GM21367 (cell line): ENCODE measurements around the gene CCDC159.
"Not testable (repeated sequence)": the region's sequence is repeated elsewhere in the genome, so short reads cannot be mapped to it uniquely, and the experiment has no call there.

Source experiments
- ATAC-seq: cut with Tn5 transposase; IDR thresholded peaks from one replicate; pipeline ENCODE4 v1.9.1; 2021; ENCODE audit not compliant: unreplicated experiment

CCDC159 gene, protein sequence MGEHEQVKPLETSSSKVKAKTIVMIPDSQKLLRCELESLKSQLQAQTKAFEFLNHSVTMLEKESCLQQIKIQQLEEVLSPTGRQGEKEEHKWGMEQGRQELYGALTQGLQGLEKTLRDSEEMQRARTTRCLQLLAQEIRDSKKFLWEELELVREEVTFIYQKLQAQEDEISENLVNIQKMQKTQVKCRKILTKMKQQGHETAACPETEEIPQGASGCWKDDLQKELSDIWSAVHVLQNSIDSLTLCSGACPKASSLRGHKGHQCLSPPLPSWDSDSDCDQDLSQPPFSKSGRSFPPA

DNA sequence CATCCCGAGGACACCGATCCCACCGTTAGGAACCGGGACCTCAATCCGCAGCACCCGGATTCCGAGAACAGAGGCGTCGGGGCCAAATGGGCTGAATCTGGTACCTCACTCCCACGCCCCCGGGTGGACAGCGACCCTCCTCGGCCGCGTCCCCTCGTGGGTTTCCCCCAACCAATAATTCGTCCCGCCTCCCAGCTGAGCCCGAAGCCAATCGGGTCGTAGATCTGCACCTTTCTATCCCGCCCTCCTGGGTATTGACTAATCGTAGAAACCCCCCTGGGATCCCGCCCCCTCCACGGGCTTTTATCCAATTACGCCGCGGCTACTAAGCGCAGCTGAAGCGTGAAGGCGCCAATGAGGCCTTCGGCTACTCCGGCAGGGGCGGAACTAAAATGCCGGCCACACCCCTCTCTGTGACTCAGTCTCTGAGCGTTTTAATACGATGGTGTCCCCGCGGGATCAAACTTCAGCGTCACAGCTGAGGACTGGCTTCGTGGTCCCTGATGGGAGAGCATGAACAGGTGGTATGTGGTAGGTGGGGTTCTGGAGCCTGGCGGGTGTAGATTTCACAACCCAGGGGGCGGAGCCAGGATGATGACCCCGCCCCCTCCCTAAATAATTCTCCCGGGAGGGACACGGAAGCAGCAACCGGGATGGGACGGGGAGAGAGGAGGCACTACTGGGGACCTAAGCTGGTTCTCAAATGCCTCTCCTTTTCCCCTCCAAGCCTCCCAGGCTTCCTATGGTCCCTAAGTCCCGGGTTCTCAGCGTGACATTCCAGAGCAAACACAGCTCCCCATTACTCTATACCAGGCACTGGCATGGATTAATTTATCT, at the start of gene CCDC159, which contains the start of gene TMEM205:
TSS of gene CCDC159 (plus strand) at position 416 of the 837 bp plus-strand sequence. CDS start at position 504, 88 bp downstream.
TSS of gene TMEM205 (minus strand) at position 165 of the 837 bp plus-strand sequence. CDS start 649 bp downstream, outside the sequence.
- peak; percentile 78 for ATAC-seq

DNA sequence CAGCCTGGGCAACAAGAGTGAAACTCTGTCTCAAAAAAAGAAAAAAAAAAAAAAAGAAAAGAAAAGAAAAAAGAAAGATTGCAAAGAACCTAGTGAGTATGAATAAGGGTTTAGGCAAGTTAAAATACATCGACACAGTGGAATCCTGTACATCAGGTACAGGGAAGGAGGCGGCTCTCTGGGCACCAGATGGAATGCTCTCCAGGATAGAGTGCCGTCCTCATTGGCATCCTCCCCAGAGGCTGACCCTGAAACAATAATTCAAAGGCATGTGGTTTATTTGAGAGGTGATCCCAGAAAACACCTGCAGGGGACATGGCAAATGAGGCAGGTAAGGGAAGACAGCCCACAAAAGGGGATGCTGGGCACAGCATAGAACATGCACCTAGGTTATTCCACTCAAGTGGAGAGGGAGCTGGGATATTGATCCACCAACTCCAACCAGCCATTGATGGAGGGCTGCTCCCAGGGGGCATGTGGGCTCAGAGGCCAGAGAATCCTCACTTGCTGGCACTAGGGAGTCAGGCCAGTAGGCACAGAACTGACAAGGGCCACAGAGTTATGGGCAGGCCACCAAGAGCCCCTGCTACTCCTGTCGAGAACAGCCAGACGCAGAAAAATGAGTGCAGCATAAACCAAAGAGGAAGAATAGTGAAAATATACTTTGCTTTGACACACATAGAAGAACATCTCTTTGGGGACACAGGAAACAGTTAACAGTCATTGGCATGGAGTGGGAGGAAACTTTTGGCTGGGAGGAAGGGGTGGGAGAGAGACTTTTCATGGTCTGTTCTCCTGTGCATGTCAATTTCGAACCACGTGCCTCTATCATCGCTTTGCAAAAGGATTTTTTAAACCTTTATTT, 46.1 kb upstream of the CCDC159 start:
- ATAC-seq = no peak

DNA sequence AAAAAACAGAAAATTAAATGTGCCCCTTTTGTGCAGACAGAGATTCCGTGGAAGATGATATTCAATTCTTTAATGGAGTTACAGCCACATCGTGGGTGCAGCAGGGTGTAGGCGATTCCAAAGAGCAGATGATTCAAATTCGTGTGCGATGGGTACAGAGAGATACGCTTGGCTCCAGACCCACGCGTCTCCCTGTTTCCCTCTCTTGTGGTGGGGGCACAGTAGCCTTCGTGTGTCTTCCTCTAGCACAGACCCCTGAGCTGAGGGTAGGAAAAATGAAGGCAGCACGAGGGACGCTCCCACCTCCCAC, 45.6 kb upstream of the CCDC159 start:
- no peak for ATAC-seq

DNA sequence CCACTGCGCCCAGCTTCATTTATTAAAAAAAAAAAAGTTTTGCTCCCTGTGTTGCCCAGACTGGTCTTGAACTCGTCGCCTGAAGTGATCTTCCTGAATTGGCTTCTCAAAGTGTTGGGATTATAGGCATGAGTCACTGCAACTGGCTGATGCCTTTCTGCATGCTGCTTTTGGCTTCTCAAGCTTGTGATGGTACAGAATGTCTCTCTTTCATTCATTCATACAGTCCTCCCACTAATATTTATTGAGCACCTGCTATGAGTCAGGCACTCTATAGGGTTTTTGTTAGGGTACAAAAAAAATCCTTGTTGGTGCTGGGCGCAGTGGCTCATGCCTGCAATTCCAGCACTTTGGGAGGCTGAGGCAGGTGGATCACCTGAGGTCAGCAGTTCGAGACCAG, 41.4 kb upstream of the CCDC159 start:
- no peak for ATAC-seq

DNA sequence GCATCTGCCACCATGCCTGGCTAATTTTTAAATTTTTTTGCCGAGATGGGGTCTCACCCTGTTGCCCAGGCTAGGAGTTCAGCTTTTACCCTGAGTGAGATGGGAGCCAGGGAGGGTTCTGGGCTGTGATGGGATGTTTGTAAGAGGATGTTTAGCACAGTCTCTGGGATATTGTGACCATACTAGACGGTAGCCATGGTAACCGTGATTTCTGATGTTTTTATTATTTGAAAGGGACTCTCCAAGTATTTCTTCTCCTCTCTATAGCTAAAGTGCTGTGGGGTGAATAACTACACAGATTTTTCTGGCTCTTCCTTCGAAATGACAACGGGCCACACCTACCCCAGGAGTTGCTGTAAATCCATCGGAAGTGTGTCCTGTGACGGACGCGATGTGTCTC, 40.0 kb upstream of the CCDC159 start:
- ATAC-seq = no peak

DNA sequence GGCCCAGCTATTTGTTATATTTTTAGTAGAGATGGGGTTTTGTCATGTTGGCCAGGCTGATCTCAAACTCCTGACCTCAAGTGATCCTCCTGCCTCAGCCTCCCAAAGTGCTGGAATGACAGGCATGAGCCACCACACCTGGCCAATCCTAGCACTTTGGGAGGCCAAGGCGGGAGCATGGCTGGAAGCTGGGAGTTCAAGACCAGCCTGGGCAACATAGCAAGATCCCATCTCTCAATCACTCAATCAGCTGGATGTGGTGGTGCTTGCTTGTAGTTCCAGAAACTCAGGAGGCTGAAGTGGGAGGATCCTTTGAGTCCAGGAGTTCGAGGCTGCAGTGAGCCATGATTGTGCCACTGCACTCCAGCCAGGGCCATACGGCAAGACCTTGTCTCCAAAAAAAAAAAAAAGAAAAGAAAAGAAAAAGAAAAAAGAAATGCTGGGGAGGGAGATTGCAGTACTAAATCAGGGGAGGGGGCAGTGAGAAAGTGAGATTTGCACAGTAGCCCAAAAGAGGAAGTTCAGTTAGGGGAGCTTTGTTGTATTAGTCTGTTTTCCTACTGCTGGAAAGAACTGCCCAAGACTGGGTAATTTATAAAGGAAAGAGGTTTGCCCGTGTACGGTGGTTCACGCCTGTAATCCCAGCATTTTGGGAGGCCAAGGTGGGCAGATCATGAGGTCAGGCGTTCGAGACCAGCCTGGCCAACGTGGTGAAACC, 25.9 kb upstream of the CCDC159 start:
- not testable (repeated sequence) for ATAC-seq

DNA sequence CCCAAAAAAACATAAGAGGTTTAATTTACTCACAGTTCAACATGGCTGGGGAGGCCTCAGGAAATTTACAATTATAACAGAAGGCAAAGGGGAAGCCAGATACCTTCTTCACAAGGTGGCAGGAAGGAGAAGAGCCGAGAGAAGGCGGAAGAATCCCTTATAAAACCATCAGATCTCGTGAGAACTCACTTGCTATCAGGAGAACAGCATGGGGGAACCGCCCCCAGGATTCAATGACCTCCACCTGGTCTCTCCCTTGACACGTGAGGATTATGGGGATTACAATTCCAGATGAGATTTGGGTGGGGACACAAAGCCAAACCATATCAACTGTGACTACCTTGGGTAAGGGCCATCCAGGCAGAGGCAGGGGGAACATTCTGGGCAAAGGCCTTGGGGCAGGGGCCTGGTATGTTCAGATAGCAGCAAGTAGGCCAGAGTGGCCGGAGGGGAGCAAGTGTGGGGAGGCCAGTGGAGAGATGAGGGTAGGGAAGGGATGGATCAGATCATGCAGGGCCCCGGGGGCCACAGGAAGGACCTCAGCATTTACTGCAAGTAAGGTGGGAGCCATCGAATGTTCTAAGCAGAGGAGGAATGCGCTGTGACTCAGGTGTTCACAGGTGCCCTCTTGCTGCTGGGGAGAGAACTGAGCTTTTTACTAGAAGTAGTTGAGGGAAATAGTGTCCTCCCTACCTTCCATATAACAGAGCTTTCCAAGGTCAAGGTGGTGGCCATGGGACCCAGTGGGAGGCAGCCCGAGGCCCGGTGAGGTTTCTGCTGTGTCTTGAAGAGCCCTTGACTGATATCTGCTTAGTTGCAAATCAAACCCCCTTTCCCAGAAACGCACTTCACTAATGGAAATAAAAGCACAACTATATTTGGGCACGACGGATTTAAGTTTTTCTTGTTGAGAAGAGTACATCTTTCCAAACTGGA, 24.9 kb upstream of the CCDC159 start:
- ATAC-seq = no peak

DNA sequence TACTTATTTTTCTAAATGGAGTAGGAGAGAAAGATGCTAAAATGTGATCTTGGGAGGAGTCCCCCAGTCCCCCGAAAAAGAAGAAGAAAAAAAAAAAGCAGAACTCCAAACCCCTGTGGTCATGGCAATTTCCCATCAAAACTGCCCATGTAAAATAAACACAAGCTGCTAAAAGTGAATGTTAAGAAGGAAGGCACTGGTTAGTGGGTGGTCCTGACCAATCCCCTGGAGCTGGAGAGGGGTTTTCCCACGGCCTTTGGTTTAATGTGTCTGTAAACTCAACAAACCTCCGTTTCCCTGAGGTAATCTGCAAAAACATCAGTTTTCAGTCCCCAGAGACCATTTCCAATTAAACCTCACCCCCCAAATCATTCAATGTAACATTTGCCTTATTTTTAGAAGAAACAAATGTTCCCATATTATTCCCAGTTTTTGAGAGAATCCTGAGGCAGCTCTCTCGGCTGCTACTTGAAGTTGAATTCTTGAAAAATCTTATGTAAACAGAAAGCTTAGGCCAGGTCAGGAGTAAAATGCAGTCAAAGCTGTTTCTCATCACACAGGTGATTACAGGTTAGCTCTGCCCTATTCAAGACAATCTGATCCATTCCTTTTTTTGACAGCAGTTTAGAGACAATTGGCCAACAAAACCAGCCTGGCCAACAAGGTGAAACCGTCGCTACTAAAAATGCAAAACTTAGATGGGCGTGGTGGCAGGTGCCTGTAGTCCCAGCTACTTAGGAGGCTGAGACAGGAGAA, 23.9 kb upstream of the CCDC159 start:
- no peak for ATAC-seq

DNA sequence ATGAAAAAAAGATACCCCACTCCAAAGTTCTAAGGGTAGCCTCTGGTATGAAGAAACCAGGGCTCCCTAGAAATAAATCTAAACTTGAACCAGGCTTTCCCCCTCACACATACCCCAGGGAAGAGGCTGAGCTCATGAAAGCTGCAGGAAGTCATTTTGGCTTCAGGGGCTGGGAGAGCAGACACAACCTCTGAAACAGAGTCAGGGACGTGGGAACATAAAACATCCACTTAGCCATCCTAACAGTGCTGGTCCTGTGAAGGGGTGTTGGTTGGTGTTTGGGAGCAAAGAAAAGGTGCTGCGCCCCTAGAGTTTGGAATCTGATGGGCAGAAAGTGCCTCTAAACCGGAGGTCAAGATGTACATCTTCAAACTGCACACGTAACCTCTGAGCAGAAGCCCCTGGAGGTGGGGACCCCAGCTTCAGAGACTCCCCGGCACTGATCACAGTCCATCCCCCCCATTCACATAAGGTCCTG, 22.7 kb upstream of the CCDC159 start:
- no peak for ATAC-seq

DNA sequence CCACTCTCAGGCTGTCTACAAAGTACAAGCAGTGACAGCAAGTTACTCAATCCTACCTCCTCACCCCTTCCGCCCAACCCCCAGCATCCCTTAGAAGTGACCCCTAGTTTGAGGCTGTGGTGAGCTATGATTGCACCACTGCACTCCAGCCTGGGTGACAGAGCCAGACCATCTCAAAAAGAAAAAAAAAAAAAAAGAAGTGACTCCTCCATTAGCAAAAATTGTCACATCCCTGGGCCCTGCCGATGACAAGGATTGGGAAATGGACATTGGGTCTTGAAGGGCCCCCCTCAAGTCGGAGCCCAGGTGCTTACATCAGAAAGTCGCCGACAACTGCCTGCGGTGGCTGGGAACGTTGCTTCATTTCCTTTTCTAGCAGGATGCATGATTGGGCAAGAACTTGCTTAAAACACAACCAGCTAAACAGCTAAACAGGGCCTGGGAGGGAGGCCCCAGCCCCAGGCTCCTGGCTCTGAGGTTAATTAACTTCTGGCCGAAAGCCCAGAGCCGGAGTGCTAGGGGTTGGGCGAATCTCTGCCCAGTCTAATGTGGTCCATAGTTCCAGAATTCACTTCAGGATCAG, 22.1 kb upstream of the CCDC159 start:
- ATAC-seq = no peak

DNA sequence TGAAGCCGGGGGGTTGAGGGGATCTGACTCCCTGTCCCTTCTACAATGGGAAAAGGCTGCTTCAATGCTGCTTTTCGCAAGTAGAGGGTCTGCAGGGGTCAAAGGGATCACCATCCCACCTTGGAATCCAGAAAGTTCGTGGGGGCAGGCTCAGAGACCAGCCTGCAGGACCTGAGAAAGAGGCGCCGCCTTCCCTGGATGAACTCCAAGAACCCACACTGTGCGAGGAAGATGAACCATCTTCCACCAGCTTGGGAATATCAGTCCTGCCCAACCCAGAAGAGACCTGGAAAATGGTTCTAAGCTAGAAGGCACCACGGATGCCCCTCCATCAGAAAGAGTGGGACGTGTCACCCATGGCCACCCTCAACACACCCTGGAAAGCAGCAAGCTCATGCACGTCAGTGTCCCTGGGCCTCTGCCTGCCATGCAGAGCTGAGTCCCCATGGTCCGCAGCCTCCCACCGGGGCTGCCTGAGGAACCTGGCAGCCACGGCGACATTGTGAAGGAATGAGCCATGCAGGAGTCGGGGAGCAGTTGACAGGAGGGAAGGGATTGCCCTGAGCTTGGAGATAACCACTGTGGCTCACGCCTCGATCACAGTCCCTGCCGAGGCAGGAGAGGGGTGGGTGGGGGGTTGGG, 21.4 kb upstream of the CCDC159 start:
- ATAC-seq = no peak

DNA sequence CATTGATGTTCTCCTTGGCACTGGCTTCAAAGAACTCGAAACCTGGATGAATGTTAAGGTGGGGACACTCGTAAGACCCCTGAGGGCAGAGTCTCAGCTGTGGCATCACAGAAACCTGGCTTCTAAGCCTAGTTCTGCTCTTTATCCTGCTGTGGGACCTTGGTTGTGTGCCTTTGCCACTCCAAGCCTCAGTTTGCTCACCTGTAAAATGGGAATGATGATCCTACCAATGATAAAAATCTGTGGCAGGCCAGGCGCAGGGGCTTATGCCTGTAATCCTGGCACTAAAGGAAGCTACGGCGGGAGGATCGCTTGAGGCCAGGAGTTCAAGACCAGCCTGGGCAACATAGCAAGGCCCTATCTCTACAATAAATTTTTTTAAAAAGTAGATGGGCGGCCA, 20.8 kb upstream of the CCDC159 start:
- ATAC-seq = no peak

DNA sequence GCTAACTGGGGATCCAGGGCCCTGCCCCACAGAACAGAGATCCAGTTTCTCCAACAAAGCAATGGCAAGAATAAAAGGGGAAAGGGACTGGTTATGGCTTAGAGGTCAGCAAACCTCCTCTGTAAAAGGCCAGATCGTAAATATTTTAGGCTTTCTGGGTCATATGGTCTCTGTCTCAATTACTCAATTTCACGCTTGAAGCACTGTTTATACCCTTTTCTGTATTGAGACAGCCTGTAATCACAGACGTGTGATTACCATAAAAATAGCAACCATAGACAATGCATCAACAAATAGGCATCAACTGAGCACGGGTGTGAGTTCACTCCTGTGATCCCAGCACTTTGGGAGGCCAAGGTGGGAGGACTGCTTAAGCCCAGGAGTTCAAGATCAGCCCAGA, 16.2 kb upstream of the CCDC159 start:
- ATAC-seq = no peak

DNA sequence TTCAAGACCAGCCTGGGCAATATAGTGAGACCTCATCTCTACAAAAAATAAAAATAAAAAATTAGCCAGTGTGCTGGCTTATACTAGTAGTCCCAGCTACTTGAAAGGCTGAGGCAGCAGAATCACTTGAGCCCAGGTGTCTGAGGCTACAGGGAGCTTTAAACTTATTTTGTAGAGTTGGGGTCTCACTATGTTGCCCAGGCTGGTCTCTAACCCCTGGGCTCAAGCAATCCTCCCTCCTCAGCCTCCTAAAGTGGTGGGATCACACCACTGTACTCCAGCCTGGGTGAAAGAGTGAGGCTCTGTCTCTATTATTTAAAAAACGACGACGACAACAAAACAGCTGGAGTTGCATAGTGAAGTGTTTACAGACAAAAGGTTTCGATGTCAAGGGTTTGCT, 14.8 kb upstream of the CCDC159 start:
- ATAC-seq = no peak

DNA sequence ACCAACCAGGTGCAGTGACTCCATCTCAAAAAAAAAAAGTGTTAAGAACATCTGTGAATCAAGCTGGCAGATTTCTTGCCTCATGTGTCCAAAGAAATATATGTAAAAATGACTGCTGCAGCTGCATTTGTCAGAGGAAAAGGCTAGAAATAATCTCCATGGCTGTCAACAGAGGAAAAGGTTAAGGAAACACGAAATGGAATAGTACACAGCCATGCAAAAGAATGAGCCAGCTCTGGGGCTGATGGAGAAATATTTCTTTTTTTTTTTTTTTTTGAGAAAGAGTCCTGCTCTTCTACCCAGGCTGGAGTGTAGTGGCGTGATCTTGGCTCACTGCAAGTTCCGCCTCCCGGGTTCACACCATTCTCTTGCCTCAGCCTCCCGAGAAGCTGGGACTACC, 13.5 kb upstream of the CCDC159 start:
- ATAC-seq = no peak

DNA sequence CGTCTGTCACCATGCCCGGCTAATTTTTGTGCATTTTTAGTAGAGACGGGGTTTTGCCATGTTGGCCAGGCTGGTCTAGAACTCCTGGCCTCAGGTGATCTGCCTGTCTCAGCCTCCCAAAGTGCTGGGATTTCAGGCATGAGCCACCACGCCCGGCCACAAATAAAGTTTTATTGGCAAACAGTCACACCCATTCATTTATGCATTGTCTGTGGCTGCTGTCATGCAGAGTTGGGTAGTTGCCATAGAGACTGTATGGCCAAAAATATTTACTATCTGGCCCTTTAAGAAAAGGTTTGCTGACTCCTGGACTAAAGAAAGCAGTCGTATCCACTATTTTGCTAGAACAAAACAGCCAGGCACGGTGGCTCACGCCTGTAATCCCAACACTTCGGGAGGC, 12.5 kb upstream of the CCDC159 start:
- ATAC-seq = not testable (repeated sequence)

DNA sequence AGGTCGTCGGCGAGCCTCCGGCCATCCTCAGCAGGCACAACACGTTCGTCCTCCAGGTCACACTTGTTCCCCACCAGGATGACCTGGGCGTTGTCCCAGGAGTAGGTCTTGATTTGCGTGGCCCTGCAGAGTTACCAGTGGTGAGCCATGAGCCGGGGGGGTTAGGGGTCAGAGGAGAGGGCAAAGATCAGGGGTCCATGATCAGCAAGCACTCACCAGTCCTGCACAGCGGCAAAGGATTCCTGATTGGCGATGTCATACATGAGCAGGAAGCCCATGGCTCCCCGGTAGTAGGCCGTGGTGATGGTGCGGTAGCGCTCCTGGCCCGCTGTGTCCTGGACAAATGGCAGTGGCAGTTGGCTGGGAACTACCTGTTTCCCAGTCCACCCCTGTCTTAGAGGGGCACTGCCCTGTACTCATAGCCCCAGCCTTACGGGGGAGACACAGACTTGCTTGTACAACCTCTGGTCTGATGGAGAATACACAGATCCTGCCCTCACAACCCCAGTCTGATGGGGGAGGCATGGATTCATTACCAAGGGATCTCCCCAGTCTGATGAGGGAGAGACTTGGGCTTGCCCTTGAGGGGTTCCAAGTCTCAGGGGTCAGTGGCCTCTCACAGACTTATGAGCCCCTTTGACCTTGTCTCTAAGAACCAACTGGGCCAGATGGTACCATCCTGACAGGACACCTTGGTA, 10.7 kb upstream of the CCDC159 start:
- ATAC-seq = no peak
